Ovary (tissue), 3 donors: Measurements from ENCODE around the gene FAAP20.

Source experiments
- EP300 ChIP-seq: sonication (generic); formaldehyde crosslinking; IDR thresholded peaks from one replicate; pipeline ENCODE4 v1.6.1; 2017; ENCODE audit warnings: antibody characterized with exemption
- POLR2A ChIP-seq: fragments of 450-650 bp; IDR thresholded peaks from one replicate; pipeline ENCODE4 v1.6.1; 2017; ENCODE audit warnings: antibody characterized with exemption, mild to moderate bottlenecking, moderate library complexity
- TF ChIP-seq, protein P1 (sequence below), 3 donors: fragments of 450-650 bp in 2 of 3; fragments of 200-600 bp in 1 of 3; IDR thresholded peaks; one replicate each; pipeline versions ENCODE4 v1.5.1 to v1.8.0; 2016 to 2022; ENCODE audit warnings: antibody characterized with exemption in 3 of 3, mild to moderate bottlenecking in 1 of 3
- donor health status: DM: no; HTN: no; CAD: no.

DNA sequence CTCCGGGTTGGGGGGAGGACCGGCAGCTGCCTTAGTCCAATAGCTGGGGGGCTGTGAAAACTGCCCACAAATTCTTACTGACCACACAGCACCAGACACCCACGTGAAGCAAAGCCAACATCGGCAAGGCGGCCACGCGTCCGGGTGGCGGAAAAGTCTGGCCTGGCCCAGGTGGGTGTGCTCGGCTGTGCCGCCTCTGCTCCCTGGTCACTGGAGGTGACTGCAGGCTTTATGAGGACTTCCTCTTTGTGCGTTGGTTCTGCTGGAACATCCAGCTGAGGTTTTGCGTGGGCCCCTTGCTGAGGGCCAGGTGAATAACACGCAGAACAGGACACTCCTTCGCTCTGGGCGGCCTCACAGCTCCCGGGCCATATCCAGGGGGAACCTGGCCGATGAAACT, 35.4 kb downstream of the FAAP20 start:
- TF ChIP-seq, protein P1, sequence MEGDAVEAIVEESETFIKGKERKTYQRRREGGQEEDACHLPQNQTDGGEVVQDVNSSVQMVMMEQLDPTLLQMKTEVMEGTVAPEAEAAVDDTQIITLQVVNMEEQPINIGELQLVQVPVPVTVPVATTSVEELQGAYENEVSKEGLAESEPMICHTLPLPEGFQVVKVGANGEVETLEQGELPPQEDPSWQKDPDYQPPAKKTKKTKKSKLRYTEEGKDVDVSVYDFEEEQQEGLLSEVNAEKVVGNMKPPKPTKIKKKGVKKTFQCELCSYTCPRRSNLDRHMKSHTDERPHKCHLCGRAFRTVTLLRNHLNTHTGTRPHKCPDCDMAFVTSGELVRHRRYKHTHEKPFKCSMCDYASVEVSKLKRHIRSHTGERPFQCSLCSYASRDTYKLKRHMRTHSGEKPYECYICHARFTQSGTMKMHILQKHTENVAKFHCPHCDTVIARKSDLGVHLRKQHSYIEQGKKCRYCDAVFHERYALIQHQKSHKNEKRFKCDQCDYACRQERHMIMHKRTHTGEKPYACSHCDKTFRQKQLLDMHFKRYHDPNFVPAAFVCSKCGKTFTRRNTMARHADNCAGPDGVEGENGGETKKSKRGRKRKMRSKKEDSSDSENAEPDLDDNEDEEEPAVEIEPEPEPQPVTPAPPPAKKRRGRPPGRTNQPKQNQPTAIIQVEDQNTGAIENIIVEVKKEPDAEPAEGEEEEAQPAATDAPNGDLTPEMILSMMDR (IDR thresholded peaks at IDR 0.05): no peak
- TF ChIP-seq POLR2A: no peak
- TF ChIP-seq EP300: no peak
